ENCODE data around the gene PHGDH. TPM values are rescaled to one million over a fixed set of nuclear protein-coding genes. Genes with fewer than 3 reads are reported as not detected.

PHGDH gene
- total and polyA plus RNA-seq, 2 of the 13 experiments (the other 11 are each of a cell fraction or from before 2014, with no cell fraction given): 95.8 to 133 TPM

GRCh38 chr1:119711804-119712341 is at the start of gene PHGDH (continued):
- TF ChIP-seq ETS1 (CRISPR knock-in tag; IDR thresholded peaks at IDR 0.05): no peak
- TF ChIP-seq, protein P1, sequence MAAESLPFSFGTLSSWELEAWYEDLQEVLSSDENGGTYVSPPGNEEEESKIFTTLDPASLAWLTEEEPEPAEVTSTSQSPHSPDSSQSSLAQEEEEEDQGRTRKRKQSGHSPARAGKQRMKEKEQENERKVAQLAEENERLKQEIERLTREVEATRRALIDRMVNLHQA (CRISPR knock-in tag; IDR thresholded peaks at IDR 0.05): no peak
- TF ChIP-seq, protein P2, sequence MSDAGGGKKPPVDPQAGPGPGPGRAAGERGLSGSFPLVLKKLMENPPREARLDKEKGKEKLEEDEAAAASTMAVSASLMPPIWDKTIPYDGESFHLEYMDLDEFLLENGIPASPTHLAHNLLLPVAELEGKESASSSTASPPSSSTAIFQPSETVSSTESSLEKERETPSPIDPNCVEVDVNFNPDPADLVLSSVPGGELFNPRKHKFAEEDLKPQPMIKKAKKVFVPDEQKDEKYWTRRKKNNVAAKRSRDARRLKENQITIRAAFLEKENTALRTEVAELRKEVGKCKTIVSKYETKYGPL (CRISPR knock-in tag; IDR thresholded peaks at IDR 0.05): no peak
- TF ChIP-seq, protein P3, sequence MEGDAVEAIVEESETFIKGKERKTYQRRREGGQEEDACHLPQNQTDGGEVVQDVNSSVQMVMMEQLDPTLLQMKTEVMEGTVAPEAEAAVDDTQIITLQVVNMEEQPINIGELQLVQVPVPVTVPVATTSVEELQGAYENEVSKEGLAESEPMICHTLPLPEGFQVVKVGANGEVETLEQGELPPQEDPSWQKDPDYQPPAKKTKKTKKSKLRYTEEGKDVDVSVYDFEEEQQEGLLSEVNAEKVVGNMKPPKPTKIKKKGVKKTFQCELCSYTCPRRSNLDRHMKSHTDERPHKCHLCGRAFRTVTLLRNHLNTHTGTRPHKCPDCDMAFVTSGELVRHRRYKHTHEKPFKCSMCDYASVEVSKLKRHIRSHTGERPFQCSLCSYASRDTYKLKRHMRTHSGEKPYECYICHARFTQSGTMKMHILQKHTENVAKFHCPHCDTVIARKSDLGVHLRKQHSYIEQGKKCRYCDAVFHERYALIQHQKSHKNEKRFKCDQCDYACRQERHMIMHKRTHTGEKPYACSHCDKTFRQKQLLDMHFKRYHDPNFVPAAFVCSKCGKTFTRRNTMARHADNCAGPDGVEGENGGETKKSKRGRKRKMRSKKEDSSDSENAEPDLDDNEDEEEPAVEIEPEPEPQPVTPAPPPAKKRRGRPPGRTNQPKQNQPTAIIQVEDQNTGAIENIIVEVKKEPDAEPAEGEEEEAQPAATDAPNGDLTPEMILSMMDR (CRISPR knock-in tag; IDR thresholded peaks at IDR 0.05): no peak
- no peak for TF ChIP-seq GATA4 (IDR thresholded peaks at IDR 0.05; ENCODE audit: borderline replicate concordance, low read depth)
- no peak for TF ChIP-seq MTF2 (CRISPR knock-in tag; IDR thresholded peaks at IDR 0.05; ENCODE audit: borderline replicate concordance)
- TF ChIP-seq LCORL (IDR thresholded peaks at IDR 0.05): no peak
- TF ChIP-seq LCORL (CRISPR knock-in tag; IDR thresholded peaks at IDR 0.05): no peak
- TF ChIP-seq, protein P4, sequence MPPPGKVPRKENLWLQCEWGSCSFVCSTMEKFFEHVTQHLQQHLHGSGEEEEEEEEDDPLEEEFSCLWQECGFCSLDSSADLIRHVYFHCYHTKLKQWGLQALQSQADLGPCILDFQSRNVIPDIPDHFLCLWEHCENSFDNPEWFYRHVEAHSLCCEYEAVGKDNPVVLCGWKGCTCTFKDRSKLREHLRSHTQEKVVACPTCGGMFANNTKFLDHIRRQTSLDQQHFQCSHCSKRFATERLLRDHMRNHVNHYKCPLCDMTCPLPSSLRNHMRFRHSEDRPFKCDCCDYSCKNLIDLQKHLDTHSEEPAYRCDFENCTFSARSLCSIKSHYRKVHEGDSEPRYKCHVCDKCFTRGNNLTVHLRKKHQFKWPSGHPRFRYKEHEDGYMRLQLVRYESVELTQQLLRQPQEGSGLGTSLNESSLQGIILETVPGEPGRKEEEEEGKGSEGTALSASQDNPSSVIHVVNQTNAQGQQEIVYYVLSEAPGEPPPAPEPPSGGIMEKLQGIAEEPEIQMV (CRISPR knock-in tag; IDR thresholded peaks at IDR 0.05; ENCODE audit: low read depth): no peak
- TF ChIP-seq, protein P5, sequence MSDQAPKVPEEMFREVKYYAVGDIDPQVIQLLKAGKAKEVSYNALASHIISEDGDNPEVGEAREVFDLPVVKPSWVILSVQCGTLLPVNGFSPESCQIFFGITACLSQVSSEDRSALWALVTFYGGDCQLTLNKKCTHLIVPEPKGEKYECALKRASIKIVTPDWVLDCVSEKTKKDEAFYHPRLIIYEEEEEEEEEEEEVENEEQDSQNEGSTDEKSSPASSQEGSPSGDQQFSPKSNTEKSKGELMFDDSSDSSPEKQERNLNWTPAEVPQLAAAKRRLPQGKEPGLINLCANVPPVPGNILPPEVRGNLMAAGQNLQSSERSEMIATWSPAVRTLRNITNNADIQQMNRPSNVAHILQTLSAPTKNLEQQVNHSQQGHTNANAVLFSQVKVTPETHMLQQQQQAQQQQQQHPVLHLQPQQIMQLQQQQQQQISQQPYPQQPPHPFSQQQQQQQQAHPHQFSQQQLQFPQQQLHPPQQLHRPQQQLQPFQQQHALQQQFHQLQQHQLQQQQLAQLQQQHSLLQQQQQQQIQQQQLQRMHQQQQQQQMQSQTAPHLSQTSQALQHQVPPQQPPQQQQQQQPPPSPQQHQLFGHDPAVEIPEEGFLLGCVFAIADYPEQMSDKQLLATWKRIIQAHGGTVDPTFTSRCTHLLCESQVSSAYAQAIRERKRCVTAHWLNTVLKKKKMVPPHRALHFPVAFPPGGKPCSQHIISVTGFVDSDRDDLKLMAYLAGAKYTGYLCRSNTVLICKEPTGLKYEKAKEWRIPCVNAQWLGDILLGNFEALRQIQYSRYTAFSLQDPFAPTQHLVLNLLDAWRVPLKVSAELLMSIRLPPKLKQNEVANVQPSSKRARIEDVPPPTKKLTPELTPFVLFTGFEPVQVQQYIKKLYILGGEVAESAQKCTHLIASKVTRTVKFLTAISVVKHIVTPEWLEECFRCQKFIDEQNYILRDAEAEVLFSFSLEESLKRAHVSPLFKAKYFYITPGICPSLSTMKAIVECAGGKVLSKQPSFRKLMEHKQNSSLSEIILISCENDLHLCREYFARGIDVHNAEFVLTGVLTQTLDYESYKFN (CRISPR knock-in tag; conservative IDR thresholded peaks at IDR 0.05): no peak
- no peak for TF ChIP-seq SP4 (CRISPR knock-in tag; IDR thresholded peaks at IDR 0.05)
- TF ChIP-seq, protein P6, sequence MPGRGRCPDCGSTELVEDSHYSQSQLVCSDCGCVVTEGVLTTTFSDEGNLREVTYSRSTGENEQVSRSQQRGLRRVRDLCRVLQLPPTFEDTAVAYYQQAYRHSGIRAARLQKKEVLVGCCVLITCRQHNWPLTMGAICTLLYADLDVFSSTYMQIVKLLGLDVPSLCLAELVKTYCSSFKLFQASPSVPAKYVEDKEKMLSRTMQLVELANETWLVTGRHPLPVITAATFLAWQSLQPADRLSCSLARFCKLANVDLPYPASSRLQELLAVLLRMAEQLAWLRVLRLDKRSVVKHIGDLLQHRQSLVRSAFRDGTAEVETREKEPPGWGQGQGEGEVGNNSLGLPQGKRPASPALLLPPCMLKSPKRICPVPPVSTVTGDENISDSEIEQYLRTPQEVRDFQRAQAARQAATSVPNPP (CRISPR knock-in tag; IDR thresholded peaks at IDR 0.05): no peak
- no peak for TF ChIP-seq KDM5B (CRISPR knock-in tag; IDR thresholded peaks at IDR 0.05; ENCODE audit: borderline replicate concordance)
- no peak for TF ChIP-seq HES4 (CRISPR knock-in tag; IDR thresholded peaks at IDR 0.05; ENCODE audit: borderline replicate concordance)
- no peak for TF ChIP-seq HNRNPH1 (optimal IDR thresholded peaks at IDR 0.05; ENCODE audit: low read depth, low read length)
- no peak for TF ChIP-seq ZNF230 (CRISPR knock-in tag; IDR thresholded peaks at IDR 0.05)
- no peak for TF ChIP-seq MYNN (CRISPR knock-in tag; IDR thresholded peaks at IDR 0.05; ENCODE audit: low read depth)
- TF ChIP-seq, protein P7, sequence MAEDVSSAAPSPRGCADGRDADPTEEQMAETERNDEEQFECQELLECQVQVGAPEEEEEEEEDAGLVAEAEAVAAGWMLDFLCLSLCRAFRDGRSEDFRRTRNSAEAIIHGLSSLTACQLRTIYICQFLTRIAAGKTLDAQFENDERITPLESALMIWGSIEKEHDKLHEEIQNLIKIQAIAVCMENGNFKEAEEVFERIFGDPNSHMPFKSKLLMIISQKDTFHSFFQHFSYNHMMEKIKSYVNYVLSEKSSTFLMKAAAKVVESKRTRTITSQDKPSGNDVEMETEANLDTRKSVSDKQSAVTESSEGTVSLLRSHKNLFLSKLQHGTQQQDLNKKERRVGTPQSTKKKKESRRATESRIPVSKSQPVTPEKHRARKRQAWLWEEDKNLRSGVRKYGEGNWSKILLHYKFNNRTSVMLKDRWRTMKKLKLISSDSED (CRISPR knock-in tag; IDR thresholded peaks at IDR 0.05): 0 out of 2 replicates have a peak, but pooled peaks have one; percentile 21

Data from HepG2 (cell line).